Measurements from ENCODE around the gene CDK19.

GRCh38 chr6:110756817-110757216, 58.5 kb downstream of the CDK19 start:
- no peak for TF ChIP-seq CTCF (IDR thresholded peaks at IDR 0.05; ENCODE audit: poor library complexity, severe bottlenecking)
- TF ChIP-seq EP300 (conservative IDR thresholded peaks at IDR 0.05; ENCODE audit: poor library complexity, severe bottlenecking): no peak
- TF ChIP-seq SMC3 (conservative IDR thresholded peaks at IDR 0.05; ENCODE audit: poor library complexity): no peak
- TF ChIP-seq POLR2AphosphoS5 (IDR thresholded peaks at IDR 0.05): no peak
- TF ChIP-seq MXI1 (conservative IDR thresholded peaks at IDR 0.05; ENCODE audit: poor library complexity, severe bottlenecking): no peak
- no peak for TF ChIP-seq REST (IDR thresholded peaks at IDR 0.05; ENCODE audit: borderline replicate concordance)
- no peak for TF ChIP-seq EZH2 (IDR thresholded peaks at IDR 0.05; ENCODE audit: borderline replicate concordance, insufficient read depth, low read length, poor library complexity, severe bottlenecking)
- TF ChIP-seq TAF1 (IDR thresholded peaks at IDR 0.05; ENCODE audit: low read depth): no peak

Data from neural cell (in vitro differentiated cells).